Eye (tissue), 1 donor: Measurements from ENCODE around the gene COX7A2L.
A peak's percentile ranks its signal among the peaks of the same experiment; 100 is the strongest.
"Not testable (repeated sequence)": the region's sequence is repeated elsewhere in the genome, so short reads cannot be mapped to it uniquely, and the experiment has no call there.

Experiments
- DNase-seq: peaks from one replicate; pipeline ENCODE4 v3.0.0-alpha.2; 2015

The COX7A2L gene

GRCh38 chr2:42366411-42366810 is 5.4 kb upstream of the COX7A2L start:
- DNase-seq = no peak

- no peak for DNase-seq
These were observed 3.6 kb upstream of the COX7A2L start for GRCh38 chr2:42364658-42365057.

GRCh38 chr2:42363413-42363812 is 2.4 kb upstream of the COX7A2L start:
- no peak for DNase-seq

DNA sequence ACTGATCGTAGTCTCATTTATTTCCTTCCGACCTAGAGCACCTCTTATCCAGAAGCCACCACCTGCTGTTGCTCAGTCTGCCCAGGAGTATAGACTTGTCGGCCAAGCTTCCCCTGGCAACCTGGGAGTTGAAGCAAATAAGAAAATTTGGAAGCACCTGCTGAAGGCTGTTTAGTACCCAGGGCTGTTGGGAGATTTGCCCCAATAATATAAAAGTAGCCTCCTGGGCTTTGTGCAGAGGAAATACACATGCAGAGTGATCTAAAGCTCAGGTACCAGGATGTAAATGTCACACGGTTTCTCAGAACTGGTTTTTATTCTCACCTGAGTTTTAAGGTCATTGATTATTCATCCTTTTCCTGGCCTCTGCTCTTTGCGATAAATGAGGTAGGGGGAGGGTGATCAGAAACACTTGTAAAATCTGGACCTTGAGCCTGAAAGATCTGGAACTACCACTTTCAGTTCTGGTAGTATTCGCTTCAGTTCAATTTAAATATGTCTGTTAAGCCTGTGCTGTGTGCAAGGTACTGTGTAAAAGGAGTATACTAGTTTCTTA is 789 bp upstream of the COX7A2L start:
- DNase-seq = no peak

DNA sequence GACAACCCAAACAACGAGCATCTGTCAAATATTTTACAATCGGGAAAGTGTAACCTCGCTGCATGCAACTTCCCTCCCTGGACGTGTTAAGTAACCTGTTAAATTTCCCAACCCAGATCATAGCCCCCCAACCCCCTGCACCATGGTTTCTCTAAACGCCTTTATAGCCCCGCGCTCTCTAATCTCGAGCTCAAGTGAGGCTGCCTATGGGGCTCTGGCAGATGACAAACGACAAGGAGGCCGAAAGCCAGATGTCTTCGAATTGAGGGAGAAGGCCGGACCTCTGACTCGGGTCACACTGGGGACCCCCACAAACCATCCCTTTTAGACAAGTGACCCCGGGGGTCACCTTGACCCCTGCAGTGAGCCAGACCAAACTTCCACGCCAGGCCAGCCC is 526 bp downstream of the COX7A2L start:
- DNase-seq = peak; percentile 37

DNA sequence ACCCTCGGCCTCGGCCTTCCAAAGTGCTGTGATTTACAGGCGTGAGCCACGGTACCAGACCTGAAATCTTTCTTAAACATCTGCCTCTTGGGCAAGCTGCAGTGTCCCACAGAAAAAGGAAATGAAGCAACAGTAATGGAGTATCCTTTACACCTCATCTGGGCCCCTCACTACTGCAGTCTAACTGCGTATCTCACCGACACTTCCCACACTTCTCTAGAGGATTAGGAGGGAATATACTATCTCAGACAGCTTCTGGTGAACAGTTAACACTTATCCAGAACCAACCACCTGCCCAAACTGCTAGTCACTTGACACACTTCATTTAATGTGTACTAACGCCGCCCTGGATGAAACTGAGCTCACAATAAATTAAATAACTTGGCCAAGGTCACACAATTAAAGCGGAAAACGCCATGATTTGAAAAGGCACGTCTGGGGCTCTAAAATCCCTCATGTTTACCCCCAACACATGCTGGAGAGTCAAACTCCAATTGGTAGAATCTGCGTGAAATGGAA is 993 bp downstream of the COX7A2L start:
- DNase-seq = no peak

DNA sequence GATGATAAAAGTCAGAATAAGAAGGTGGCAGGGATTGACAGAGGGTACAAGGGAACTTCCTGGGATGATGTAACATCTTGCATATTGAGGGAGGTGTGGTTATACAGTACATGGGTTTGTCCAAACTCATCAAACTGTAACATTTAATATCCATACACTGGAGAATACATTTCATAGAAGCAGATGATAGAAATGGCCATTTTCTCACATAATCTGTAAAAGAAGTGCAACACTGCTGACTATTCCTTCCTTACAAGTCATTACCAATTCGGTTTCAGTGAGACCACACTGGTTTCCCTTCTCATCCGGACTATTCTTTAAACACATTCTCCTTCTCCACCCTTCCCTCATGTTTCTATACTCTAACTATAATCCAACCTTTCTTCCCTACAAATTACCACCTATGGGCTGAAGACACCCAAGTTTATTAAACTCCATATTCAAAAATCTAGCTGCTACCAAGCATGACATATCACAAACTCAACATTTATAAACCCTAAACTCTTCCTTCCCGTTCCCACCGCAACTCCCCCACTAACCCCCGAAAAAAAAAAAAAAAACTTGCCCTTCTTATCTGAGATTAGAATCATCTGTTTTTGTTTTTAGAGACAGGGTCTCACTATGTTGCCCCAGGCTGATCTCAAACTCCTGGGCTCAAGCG is 1.6 kb downstream of the COX7A2L start:
- DNase-seq = no peak

DNA sequence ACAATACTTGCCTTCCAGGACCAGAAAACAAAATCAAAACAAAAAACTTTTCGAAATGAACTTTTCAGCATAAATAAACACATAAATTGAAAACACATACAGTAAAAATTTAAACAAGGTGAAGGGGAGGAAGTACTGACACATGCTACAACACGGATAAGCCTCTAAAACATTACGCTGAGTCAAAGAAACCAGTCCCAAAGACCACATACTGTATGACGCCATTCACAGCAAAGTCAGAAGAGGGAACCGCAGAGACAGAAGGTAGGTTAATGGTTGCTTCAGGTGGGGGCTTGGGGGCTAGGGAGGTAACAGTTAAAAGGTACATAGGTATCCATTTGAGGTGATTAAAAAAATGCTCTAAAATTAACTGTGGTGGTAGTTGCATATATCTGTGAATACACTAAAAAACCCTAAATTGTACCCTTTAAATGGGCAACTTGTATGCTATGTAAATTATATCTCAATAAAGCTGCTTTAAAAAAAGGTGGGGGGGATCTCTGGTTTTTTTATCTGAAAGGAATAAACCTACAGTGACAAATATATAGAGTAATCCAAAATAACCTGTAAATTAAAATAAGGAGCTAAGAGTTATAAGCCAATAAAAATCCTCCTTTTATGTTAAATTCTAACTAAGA is 7.1 kb downstream of the COX7A2L start:
- DNase-seq = no peak

GRCh38 chr2:42351864-42352263 is 9.2 kb downstream of the COX7A2L start:
- DNase-seq = no peak

GRCh38 chr2:42350434-42351063 is 10.5 kb downstream of the COX7A2L start:
- DNase-seq = no peak

GRCh38 chr2:42348113-42348805 is 12.8 kb downstream of the COX7A2L start:
- no peak for DNase-seq

DNA sequence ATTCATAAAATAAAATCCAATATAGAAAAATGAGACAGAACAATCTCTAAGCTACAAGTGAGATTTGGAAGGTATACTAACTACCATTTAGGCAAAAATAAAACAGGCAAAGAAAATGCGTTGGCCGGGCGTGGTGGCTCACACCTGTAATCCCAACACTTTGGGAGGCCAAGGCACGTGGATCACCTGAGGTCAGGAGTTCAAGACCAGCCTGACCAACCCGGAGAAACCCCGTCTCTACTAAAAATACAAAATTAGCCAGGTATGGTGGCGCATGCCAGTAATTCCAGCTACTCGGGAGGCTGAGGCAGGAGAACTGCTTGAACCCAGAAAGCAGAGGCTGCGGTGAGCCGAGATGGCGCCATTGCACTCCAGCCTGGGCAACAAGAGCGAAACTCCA is 13.5 kb downstream of the COX7A2L start:
- not testable (repeated sequence) for DNase-seq

DNA sequence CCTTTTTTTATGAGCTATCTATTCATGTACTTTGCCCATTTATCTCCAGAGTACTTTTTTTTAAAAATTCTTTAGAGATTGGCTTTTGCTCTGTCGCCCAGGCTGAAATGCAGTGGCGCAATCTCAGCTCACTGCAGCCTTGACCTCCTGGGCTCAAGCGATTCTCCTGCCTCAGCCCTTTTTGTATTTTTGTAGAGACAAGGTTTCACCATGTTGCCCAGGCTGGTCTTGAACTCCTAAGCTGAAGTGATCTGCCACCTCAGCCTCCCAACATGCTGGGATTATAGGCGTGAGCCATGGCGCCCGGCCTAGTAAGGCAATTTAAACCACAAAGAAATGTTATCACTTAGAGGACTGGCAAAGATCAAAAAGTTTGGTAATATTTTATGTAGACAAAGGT is 14.2 kb downstream of the COX7A2L start:
- not testable (repeated sequence) for DNase-seq

DNA sequence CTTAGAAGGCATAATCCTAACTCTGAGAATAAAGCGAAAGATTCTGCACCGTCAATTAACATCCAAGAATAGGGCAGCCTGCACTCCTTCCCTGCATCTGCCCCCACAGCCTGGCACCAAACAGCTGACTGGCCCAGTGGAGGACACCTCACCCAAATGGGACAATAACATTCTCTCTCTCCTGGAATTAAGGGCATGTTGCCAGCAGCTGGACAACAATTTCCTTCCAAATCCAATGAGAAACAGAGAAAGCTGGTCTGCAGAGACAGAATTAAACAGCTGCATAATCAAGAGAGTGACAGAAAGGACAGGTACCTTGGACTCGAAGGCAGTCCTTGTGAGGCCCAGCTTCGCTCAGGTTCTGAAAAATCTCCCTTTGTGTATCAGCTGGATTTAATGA is 15.0 kb downstream of the COX7A2L start:
- DNase-seq = no peak

GRCh38 chr2:42342795-42343241 is 18.2 kb downstream of the COX7A2L start:
- no peak for DNase-seq

- DNase-seq = peak; percentile 67
These were observed 18.8 kb downstream of the COX7A2L start for GRCh38 chr2:42342061-42342794.

GRCh38 chr2:42340938-42341636 is 19.9 kb downstream of the COX7A2L start:
- no peak for DNase-seq

DNA sequence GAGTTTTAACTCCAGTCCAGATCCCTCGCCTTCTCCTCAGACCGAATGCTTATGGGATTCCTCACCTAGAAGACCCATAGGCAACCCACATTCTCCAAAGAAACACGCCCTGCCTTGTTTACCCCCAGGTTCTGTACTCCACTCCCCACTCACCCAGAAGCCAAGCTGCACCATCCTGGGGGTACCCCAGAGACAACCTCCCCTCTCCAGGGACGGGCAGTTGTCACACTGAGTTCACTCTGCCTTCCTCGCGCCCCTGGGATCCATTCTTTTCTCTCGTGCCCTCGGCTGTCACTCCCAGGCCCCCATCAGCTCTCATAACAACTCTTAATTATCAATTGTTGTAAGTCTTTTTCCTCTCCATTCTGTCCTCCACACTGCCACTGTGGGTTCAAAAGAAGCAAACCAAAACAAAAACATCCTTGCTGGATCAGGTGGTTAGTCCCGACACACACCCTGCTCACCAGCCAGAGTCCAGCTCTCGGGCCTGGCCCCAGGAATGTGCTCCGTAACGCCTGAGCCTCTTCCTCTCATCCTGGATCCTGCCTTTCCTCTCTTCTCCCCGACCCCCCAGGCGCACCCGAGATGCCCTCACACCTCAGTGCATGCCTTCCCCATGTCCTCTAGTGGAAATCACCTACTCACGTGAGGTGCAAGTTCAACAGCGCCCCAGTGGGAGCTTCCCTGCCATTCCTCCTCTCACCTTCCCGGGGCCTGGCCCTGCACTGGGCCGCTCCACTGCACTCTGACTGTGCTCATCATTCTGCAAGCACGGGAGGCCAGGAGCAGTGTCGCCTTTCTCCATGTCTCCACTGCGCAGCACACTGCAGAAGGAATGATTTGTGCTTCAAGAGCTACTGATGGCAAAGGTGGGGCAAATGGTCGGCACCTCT is 20.7 kb downstream of the COX7A2L start:
- no peak for DNase-seq

DNA sequence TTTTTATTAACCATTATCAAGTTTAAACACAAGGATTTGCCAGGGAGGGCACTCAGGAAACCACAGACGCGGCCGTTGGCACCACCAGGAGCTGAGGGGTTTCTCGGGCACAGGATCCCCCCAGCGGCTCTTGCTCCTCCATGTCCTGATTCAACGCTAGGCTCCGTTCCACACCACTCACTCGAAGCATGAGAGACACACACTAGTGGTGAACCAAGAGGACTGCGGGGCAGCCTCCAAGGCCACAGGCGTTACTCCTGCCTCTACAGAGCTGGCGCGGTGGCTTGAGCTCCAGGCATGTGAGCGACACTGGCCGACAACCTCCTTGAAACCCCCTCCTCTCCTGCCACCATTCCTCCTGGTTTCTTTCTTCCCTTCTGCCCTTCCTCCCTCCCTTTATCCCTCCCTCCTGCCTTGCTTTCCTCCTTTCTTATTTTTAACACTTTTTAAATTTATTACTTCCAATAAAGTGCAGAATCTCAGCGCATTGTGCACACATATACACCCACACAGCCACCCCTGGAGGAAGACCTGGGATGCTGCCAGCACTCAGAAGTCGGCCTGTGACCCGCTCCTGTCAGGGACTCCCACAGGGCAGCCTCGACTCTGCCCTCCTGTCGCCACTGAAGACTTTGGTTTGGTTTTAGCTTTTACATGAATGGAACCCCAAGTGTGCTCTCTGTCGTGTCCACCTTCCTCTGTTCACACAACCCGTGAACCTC is 21.7 kb downstream of the COX7A2L start:
- no peak for DNase-seq
